IMR-90 (cell line): Measurements from ENCODE around the gene CLEC1A. TPM values are rescaled to one million over a fixed set of nuclear protein-coding genes. Genes with fewer than 3 reads are reported as not detected.

Source experiments
- ATAC-seq: fragments of 200-7000 bp; cut with Tn5 transposase; 2 replicates; pipeline ENCODE4 v1.9.1; 2020; ENCODE audit warnings: low read depth, mild to moderate bottlenecking, moderate library complexity
- BruUV-seq: library from RNA; stranded (reverse); fragments of 400-500 nt; replicated peaks from 2 replicates; lab custom pipeline; 2021; lab: Mats Ljungman, UMichigan
- CTCF ChIA-PET: fragments of 300-600 bp; formaldehyde crosslinking; extraction: SDS; loops from one replicate; lab custom pipeline; 2021; ENCODE audit warnings: antibody characterized with exemption; lab: Yijun Ruan, JAX
- POLR2A ChIA-PET: fragments of 300-600 bp; sonication (Branson Sonifier 250); formaldehyde crosslinking; loops from one replicate; lab custom pipeline; 2022; ENCODE audit warnings: antibody characterized with exemption; ENCODE audit not compliant: unreplicated experiment; lab: Charles Lee
- DNase-seq: peaks from one replicate; pipeline ENCODE4 v3.0.0; 2013
- H2AFZ ChIP-seq: replicated peaks from 2 replicates; pipeline ENCODE3; 2013; ENCODE audit warnings: low read length, mild to moderate bottlenecking; ENCODE audit not compliant: poor library complexity
- H2AK5ac ChIP-seq: 2 replicates; pipeline ENCODE4 v1.6.1; 2013; ENCODE audit warnings: low read depth, low read length, inconsistent platforms
- H2AK9ac ChIP-seq: replicated peaks from 2 replicates; pipeline ENCODE3; 2013; ENCODE audit warnings: mild to moderate bottlenecking, low read depth, low read length, moderate library complexity; ENCODE audit not compliant: poor library complexity
- H2BK120ac ChIP-seq: 2 replicates; pipeline ENCODE4 v1.6.1; 2013; ENCODE audit warnings: low read depth, low read length, inconsistent platforms
- H2BK15ac ChIP-seq: 3 replicates; pipeline ENCODE4 v1.6.1; 2013; ENCODE audit warnings: low read depth, low read length, inconsistent platforms
- H2BK20ac ChIP-seq: 2 replicates; pipeline ENCODE4 v1.6.1; 2013; ENCODE audit warnings: low read depth, mild to moderate bottlenecking, inconsistent platforms, low read length, moderate library complexity
- H2BK5ac ChIP-seq: 2 replicates; pipeline ENCODE4 v1.6.1; 2013; ENCODE audit warnings: mild to moderate bottlenecking, low read depth, low read length, inconsistent platforms; ENCODE audit not compliant: poor library complexity, severe bottlenecking
- H3K14ac ChIP-seq: replicated peaks from 2 replicates; pipeline ENCODE4 v1.6.1; 2013; ENCODE audit warnings: low read depth, low read length, inconsistent platforms
- H3K18ac ChIP-seq: 2 replicates; pipeline ENCODE4 v1.6.1; 2013; ENCODE audit warnings: low read depth, low read length, control low read depth
- H3K23ac ChIP-seq: 2 replicates; pipeline ENCODE4 v1.6.1; 2013; ENCODE audit warnings: low read depth, low read length, inconsistent platforms
- H3K27ac ChIP-seq: 2 replicates; pipeline ENCODE4 v1.5.1; 2013; ENCODE audit warnings: mild to moderate bottlenecking, control low read depth, low read length; ENCODE audit not compliant: insufficient read depth
- H3K27me3 ChIP-seq: 2 replicates; pipeline ENCODE4 v1.6.1; 2013; ENCODE audit warnings: low read length; ENCODE audit not compliant: control insufficient read depth, insufficient read depth
- H3K36me3 ChIP-seq: 2 replicates; pipeline ENCODE4 v1.6.1; 2013; ENCODE audit warnings: low read length, mixed read lengths; ENCODE audit not compliant: control insufficient read depth, insufficient read depth
- H3K4ac ChIP-seq: 2 replicates; pipeline ENCODE4 v1.6.1; 2013; ENCODE audit warnings: low read depth, low read length, inconsistent platforms
- H3K4me1 ChIP-seq: 2 replicates; pipeline ENCODE4 v1.6.1; 2013; ENCODE audit warnings: low read length, mixed read lengths; ENCODE audit not compliant: control insufficient read depth, insufficient read depth
- H3K4me2 ChIP-seq: 2 replicates; pipeline ENCODE4 v1.6.1; 2013; ENCODE audit warnings: low read depth, mild to moderate bottlenecking, control low read depth, low read length, moderate library complexity
- H3K4me3 ChIP-seq: 2 replicates; pipeline ENCODE4 v1.5.1; 2013; ENCODE audit warnings: low read depth, mild to moderate bottlenecking, control low read depth, low read length, moderate library complexity; ENCODE audit not compliant: insufficient read depth
- H3K56ac ChIP-seq: 2 replicates; pipeline ENCODE4 v1.6.1; 2013; ENCODE audit warnings: low read length, inconsistent platforms; ENCODE audit not compliant: insufficient read depth; ENCODE audit errors: extremely low read depth
- H3K79me1 ChIP-seq, 2 experiments: 2 replicates each; pipeline ENCODE4 v1.6.1; 2013; ENCODE audit warnings: low read length in 2 of 2, inconsistent platforms in 1 of 2, low read depth in 1 of 2
- H3K9ac ChIP-seq: 2 replicates; pipeline ENCODE4 v1.6.1; 2013; ENCODE audit warnings: low read depth, low read length, control low read depth
- H3K9me1 ChIP-seq: 2 replicates; pipeline ENCODE4 v1.6.1; 2013; ENCODE audit warnings: low read length, inconsistent platforms; ENCODE audit not compliant: insufficient read depth
- H3K9me3 ChIP-seq: 2 replicates; pipeline ENCODE4 v1.6.1; 2013; ENCODE audit warnings: low read length; ENCODE audit not compliant: control insufficient read depth, insufficient read depth
- H4K20me1 ChIP-seq: 2 replicates; pipeline ENCODE4 v1.6.1; 2013; ENCODE audit warnings: low read length, inconsistent platforms; ENCODE audit not compliant: insufficient read depth
- H4K5ac ChIP-seq: 2 replicates; pipeline ENCODE4 v1.6.1; 2013; ENCODE audit warnings: mild to moderate bottlenecking, low read depth, low read length, control low read depth
- H4K8ac ChIP-seq, 2 experiments: 2 replicates each; pipeline ENCODE4 v1.6.1; 2013; ENCODE audit warnings: low read depth in 2 of 2, low read length in 2 of 2, control low read depth in 1 of 2, inconsistent platforms in 1 of 2
- H4K91ac ChIP-seq: 2 replicates; pipeline ENCODE4 v1.6.1; 2013; ENCODE audit warnings: low read depth, low read length, inconsistent platforms; ENCODE audit not compliant: insufficient read depth
- CTCF ChIP-seq: conservative IDR thresholded peaks from 2 replicates; pipeline ENCODE4 v1.5.1; 2012; ENCODE audit warnings: mild to moderate bottlenecking, low read depth, low read length, improper control_type of control experiment
- ELK1 ChIP-seq: fragments of 150-350 bp; IDR thresholded peaks from 2 replicates; pipeline ENCODE4 v1.6.1; 2016; ENCODE audit warnings: low read depth, mild to moderate bottlenecking, low read length, moderate library complexity, borderline replicate concordance
- FOS ChIP-seq: fragments of 150-350 bp; IDR thresholded peaks from 2 replicates; pipeline ENCODE4 v1.6.1; 2016; ENCODE audit warnings: low read depth, low read length
- MXI1 ChIP-seq: IDR thresholded peaks from 2 replicates; pipeline ENCODE4 v1.6.1; 2012; ENCODE audit warnings: low read depth, mild to moderate bottlenecking, low read length, moderate library complexity, borderline replicate concordance
- NFE2L2 ChIP-seq: fragments of 150-350 bp; IDR thresholded peaks from 2 replicates; pipeline ENCODE4 v1.6.1; 2016; ENCODE audit warnings: low read depth, mild to moderate bottlenecking, low read length
- RAD21 ChIP-seq: IDR thresholded peaks from 2 replicates; pipeline ENCODE4 v1.6.1; 2012; ENCODE audit warnings: low read length, improper control_type of control experiment
- WGBS, 2 experiments: methylation state at CpG; one replicate each; pipeline versions ENCODE4 v1.1.5 to v1.1.7; 2013; ENCODE audit warnings: missing lambda C conversion rate in 2 of 2; ENCODE audit not compliant: insufficient read length in 1 of 2; ENCODE audit errors: extremely low coverage in 2 of 2; 5-methylcytosine and 5-hydroxymethylcytosine counted together
- dilution Hi-C: fragments of 300-500 bp; cut with HindIII; formaldehyde crosslinking; loops from one replicate; pipeline ENCODE4 v1.14.3; 2018; ENCODE audit warnings: low sequenced_read_pairs; ENCODE audit not compliant: unreplicated experiment
- in situ Hi-C: fragments of 300-500 bp; cut with MboI; formaldehyde crosslinking; loops from 3 replicates; pipeline ENCODE4 v1.14.3; 2019; ENCODE audit warnings: low sequenced_read_pairs, inconsistent platforms, mixed read lengths
- intact Hi-C: fragments of 100-400 bp; cut with micrococcal nuclease; formaldehyde crosslinking; loops from 2 replicates; pipeline ENCODE4 v1.10.0; 2022
- polyA plus RNA-seq, 3 experiments: library from polyadenylated mRNA; depleted of rRNA; stranded (reverse); fragments of >200 nt; gene quantifications; 2 replicates each; pipeline ENCODE4 v1.2.3, GENCODE V29; 2012; ENCODE audit warnings: low replicate concordance in 1 of 3
- total RNA-seq: library from RNA; depleted of rRNA; stranded (reverse); fragments of >200 nt; gene quantifications from 2 replicates; pipeline ENCODE4 v1.2.3, GENCODE V29; 2012

The CLEC1A gene
- total and polyA plus RNA-seq, 2 of the 4 experiments (the other 2 are of a cell fraction): not detected

- no peak for TF ChIP-seq NFE2L2
- no peak for TF ChIP-seq MXI1
- TF ChIP-seq FOS: no peak
Measured at GRCh38 chr12:10088031-10088430, 10.8 kb downstream of the CLEC1A start (continued).

- DNase-seq (no peak), ATAC-seq (no peak)
- dilution Hi-C loops (no loop called here), intact Hi-C loops (no loop called here), in situ Hi-C loops (no loop called here)
- Histone ChIP-seq H4K91ac (no peak overlapping the region), H2BK20ac (no peak overlapping the region), H2AK5ac (no peak overlapping the region), H3K36me3 (no peaks in the 10 kb centered on the region), H2BK15ac (no peak overlapping the region), H3K27me3 (no peaks in the 10 kb centered on the region), H4K20me1 (no peaks in the 10 kb centered on the region), H3K56ac (no peak overlapping the region), H3K4me3 (no peak overlapping the region), H3K23ac (no peak overlapping the region), H3K4ac (no peak overlapping the region), H3K9ac (no peak overlapping the region), H3K18ac (no peak overlapping the region), H3K27ac (no peak overlapping the region), H2AK9ac (no peak overlapping the region), H4K8ac (no peak overlapping the region), H3K9me3 (peaks cover 3% of the 10 kb centered on the region), H3K4me1 (no peaks in the 10 kb centered on the region), H2BK5ac (no peak overlapping the region), H3K79me1 (no peaks in the 10 kb centered on the region), H3K9me1 (no peaks in the 10 kb centered on the region), H2BK120ac (no peak overlapping the region), H3K14ac (no peak overlapping the region), H3K4me2 (no peak overlapping the region), H2AFZ (no peak overlapping the region), H4K5ac (no peak overlapping the region)
- BruUV-seq: no TSS peak
- no CpG with 5 or more reads among the region's 3 CpGs for WGBS, 2 experiments
- TF ChIP-seq ELK1: no peak
- no peak for TF ChIP-seq RAD21
- no peak for TF ChIP-seq CTCF
- ChIA-PET POLR2A (interaction anchor here (0.7 kb wide), 1 partner anchor 17 kb away, joined by 4 read pairs; no protein-coding TSS in a partner anchor), CTCF (interaction anchor here (0.6 kb wide), 1 partner anchor 190 kb away, joined by 4 read pairs; no protein-coding TSS in a partner anchor)
Measured at GRCh38 chr12:10086387-10086786, 12.4 kb downstream of the CLEC1A start.
